Ramos (cell line): Measurements from ENCODE around the gene TMEM108.

Experiments
- in situ Hi-C: fragments of 300-500 bp; cut with MboI; formaldehyde crosslinking; loops from one replicate; pipeline ENCODE4 v1.14.3; 2022; ENCODE audit warnings: low sequenced_read_pairs; ENCODE audit not compliant: unreplicated experiment

The TMEM108 gene

GRCh38 chr3:133300102-133300501 lies 261.9 kb downstream of the TMEM108 start:
- in situ Hi-C loops = no loop called here

GRCh38 chr3:133301194-133301593 lies 263.0 kb downstream of the TMEM108 start:
- in situ Hi-C loops = no loop called here

GRCh38 chr3:133301731-133302130 lies 263.5 kb downstream of the TMEM108 start:
- in situ Hi-C loops = no loop called here

- in situ Hi-C loops = no loop called here
These were observed 265.2 kb downstream of the TMEM108 start for GRCh38 chr3:133303430-133303829.

GRCh38 chr3:133317866-133318265 lies 279.7 kb downstream of the TMEM108 start:
- in situ Hi-C loops = no loop called here

DNA sequence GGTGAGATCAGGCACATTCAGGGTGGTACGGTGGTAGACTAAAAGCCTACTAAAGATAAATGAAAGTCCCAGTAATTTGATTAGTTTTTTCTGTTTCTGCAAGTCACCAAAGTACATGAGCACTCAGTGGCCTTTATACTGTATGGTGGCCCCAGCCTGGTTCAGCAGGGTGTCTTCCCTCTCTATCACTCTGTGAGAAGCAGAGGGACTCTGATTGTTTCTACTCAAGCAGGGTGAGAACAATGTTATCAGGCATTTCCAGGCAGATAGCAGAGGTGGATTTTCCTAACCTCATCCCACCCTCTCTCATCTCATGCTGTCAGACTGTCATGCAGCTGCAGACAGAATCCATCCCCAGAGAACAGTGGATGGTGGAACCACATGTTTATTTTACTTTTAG lies 290.2 kb downstream of the TMEM108 start:
- in situ Hi-C loops = no loop called here

GRCh38 chr3:133329626-133330025 lies 291.4 kb downstream of the TMEM108 start:
- in situ Hi-C loops = no loop called here

GRCh38 chr3:133330065-133330464 lies 291.9 kb downstream of the TMEM108 start:
- in situ Hi-C loops = no loop called here

DNA sequence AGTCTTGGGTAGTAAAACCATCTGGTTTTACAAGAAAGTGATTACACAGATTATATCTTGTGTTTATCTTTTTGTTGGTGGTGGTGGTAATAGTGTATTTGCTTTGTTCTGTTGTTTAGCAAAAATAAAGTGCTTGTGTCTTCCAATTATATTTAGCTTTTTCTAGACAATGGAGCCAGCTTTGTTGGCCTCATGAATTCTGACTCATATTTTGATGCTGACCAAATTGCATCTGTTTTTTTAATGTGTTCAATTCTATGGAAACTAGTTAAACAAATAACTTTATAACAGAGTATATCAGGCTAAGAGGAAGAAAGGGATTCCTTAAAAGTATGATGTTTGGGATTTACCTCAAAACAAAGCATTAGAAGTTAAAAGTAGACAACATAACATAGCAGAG lies 292.3 kb downstream of the TMEM108 start:
- in situ Hi-C loops = no loop called here

- in situ Hi-C loops = no loop called here
These were observed 316.5 kb downstream of the TMEM108 start for GRCh38 chr3:133354721-133355120.

GRCh38 chr3:133360476-133360875 lies 322.3 kb downstream of the TMEM108 start:
- in situ Hi-C loops = no loop called here

DNA sequence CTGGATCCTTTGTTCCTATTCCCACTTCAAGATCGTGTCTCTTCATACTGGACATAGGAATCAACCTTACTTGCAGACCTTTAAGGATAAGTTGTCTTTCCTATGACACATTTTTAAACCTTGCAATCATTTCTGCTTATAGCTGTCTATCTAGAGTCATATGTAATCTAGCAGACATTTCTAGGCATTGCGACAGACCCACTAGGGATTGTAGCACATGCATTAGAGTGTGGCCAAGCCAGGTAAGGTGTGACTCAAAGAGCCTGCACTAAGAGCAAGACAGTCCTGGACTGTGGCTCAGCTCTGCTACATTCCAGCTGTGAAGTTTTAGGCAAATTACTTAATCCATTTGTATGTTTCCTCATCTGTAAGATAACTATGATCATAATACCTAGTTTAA lies 322.8 kb downstream of the TMEM108 start:
- in situ Hi-C loops = no loop called here

GRCh38 chr3:133361435-133361834 lies 323.2 kb downstream of the TMEM108 start:
- in situ Hi-C loops = no loop called here

DNA sequence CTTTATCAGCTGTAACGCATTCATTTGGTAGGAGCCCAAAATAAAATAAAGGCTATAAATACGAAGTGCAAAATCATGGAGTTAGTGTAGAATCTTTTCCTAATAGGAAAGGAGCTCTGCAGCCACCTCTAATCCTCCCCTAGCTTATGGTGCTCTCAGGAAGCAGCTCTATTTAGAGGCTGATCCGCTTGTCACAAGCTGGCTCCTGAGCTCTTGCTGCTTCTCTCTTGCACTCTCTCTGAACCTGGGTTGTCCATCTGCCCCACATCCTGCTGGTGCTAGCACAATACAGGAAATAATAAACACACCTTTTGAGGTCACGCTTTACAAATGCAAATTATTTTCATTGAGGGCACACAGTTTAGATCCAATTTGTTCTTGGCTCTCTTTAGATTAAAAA lies 324.3 kb downstream of the TMEM108 start:
- in situ Hi-C loops = no loop called here

GRCh38 chr3:133364704-133365103 lies 326.5 kb downstream of the TMEM108 start:
- in situ Hi-C loops = no loop called here

DNA sequence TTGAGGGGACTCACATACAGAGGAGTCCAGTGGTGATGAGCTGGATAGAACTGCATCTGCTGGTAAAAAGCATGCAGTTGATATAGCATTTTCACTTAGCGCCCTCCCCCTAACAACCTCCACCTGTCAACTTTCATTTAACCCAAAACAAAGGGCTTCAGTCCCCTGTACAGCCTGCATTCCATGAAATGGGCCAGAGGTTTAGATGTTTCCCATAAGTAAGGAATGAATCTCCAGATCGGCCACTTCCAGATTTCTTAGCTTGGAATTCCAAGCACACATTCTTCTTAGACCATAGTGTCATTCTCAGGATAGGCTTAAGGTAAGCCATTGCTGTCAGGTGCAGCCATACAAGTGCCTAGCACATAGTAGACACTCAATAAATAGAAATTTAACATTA lies 328.7 kb downstream of the TMEM108 start:
- in situ Hi-C loops = no loop called here

GRCh38 chr3:133367403-133367802 lies 329.2 kb downstream of the TMEM108 start:
- in situ Hi-C loops = no loop called here

DNA sequence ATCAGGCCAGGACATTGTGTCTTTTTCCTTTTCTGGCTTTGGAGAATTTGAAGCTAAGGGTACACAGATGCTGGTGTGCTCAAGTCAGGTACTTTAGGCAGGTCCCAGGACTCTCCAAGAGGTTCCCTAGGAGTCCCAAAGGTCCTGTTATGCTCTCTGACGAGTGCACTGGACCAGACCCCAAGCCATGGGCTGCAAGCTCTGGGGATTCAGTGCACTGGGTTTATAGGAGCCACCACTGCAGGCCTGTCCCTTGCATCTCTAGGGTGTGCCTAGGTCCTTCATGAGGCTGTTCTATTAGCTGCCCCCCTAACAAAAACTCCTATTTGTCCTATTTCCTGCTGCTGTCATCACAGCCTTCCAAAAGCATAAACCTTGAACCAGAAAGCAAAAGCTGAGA lies 329.8 kb downstream of the TMEM108 start:
- in situ Hi-C loops = no loop called here

GRCh38 chr3:133368371-133369067 lies 330.3 kb downstream of the TMEM108 start:
- in situ Hi-C loops = no loop called here

DNA sequence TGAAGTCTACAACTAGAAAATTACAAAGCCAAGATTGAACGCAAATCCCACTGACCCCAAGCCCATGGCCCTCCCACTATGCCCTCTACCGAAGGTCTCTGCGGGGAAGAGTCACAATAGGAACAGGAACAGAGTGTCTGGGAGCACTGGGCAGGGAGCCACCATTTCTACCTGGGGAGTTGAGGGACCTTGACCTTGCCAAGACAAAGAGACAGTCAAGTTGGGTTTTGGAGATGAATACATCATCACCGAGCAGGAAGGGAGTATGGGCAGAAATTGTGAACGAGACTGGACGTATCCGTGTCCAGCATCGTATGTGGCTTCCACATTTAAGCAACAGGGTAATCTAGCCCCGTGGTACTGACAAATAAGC lies 330.9 kb downstream of the TMEM108 start:
- in situ Hi-C loops = no loop called here

GRCh38 chr3:133371181-133371580 lies 333.0 kb downstream of the TMEM108 start:
- in situ Hi-C loops = no loop called here

DNA sequence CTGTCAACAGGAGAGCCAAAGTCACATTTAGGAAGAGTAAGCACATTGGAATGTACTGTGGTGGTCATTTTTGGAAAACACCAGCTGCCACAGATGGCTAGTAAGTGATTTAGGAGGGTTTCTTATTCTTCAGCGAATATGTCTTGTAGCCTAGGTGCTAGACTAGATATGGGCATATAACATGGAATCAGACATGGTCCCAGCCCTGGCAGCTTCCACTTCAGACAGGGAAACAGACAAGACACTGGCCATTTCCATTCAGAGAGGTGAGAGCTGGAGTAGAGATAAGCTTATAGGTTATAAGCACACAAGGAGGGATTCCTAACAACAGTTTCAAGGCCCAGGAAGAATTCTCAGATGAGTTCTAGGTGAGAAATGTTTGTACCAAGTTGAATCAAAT lies 333.5 kb downstream of the TMEM108 start:
- in situ Hi-C loops = no loop called here
